DLD1 (cell line): ENCODE results near the gene SGK2.
"Not testable (repeated sequence)": the region's sequence is repeated elsewhere in the genome, so short reads cannot be mapped to it uniquely, and the experiment has no call there.

Experiments used
- in situ Hi-C: cut with HindIII; loops from 2 replicates; pipeline ENCODE4 v1.10.0; 2017; ENCODE audit warnings: low sequenced_read_pairs

The SGK2 gene

GRCh38 chr20:43563429-43563828, 4.6 kb downstream of the SGK2 start:
- in situ Hi-C loops: no loop called here

GRCh38 chr20:43563991-43564390, 5.2 kb downstream of the SGK2 start:
- in situ Hi-C loops: no loop called here

- in situ Hi-C loops: no loop called here
These were observed 5.6 kb downstream of the SGK2 start for GRCh38 chr20:43564455-43564854.

- in situ Hi-C loops: no loop called here
These were observed 6.3 kb downstream of the SGK2 start for GRCh38 chr20:43564993-43565757.

GRCh38 chr20:43565758-43566104, 6.9 kb downstream of the SGK2 start:
- in situ Hi-C loops: no loop called here

- in situ Hi-C loops: no loop called here
These were observed 8.7 kb downstream of the SGK2 start for GRCh38 chr20:43567477-43567876.

- in situ Hi-C loops: no loop called here
These were observed 9.9 kb downstream of the SGK2 start for GRCh38 chr20:43568706-43569105.

- in situ Hi-C loops: no loop called here
These were observed 10.5 kb downstream of the SGK2 start for GRCh38 chr20:43569282-43569681.

GRCh38 chr20:43570496-43570895, 11.7 kb downstream of the SGK2 start:
- in situ Hi-C loops: no loop called here

- in situ Hi-C loops: no loop called here
These were observed 12.5 kb downstream of the SGK2 start for GRCh38 chr20:43571310-43571709.

GRCh38 chr20:43571771-43572170, 12.9 kb downstream of the SGK2 start:
- in situ Hi-C loops: no loop called here

- in situ Hi-C loops: no loop called here
These were observed 14.1 kb downstream of the SGK2 start for GRCh38 chr20:43572891-43573290.

GRCh38 chr20:43576108-43576507, 17.3 kb downstream of the SGK2 start:
- in situ Hi-C loops: no loop called here

- in situ Hi-C loops: no loop called here
These were observed 21.3 kb downstream of the SGK2 start for GRCh38 chr20:43579861-43580793.

- in situ Hi-C loops: no loop called here
These were observed 24.5 kb downstream of the SGK2 start for GRCh38 chr20:43583133-43583864.

GRCh38 chr20:43583982-43584432, 25.2 kb downstream of the SGK2 start:
- in situ Hi-C loops: no loop called here

- in situ Hi-C loops: no loop called here
These were observed 25.8 kb downstream of the SGK2 start for GRCh38 chr20:43584448-43585136.

GRCh38 chr20:43586641-43587040, 27.8 kb downstream of the SGK2 start:
- in situ Hi-C loops: no loop called here

- in situ Hi-C loops: not testable (repeated sequence)
These were observed 29.7 kb downstream of the SGK2 start for GRCh38 chr20:43588526-43588925.

- in situ Hi-C loops: no loop called here
These were observed 31.2 kb downstream of the SGK2 start for GRCh38 chr20:43590036-43590391.
